Lower lobe of right lung (tissue), 2 donors: Measurements from ENCODE around the gene TGFBI. TPM values are rescaled to one million over a fixed set of nuclear protein-coding genes. Genes with fewer than 3 reads are reported as not detected.

Experiments used
- ATAC-seq, 2 donors: fragments of 200-7000 bp; cut with Tn5 transposase; one replicate each; pipeline ENCODE4 v1.9.1; 2020 to 2022; ENCODE audit warnings: mild to moderate bottlenecking in 2 of 2, moderate library complexity in 2 of 2
- DNase-seq: peaks from one replicate; pipeline ENCODE4 v3.0.0-alpha.2; 2020
- H3K27ac ChIP-seq: fragments of 200-600 bp; one replicate; pipeline ENCODE4 v1.8.0; 2022
- H3K27me3 ChIP-seq: fragments of 200-600 bp; one replicate; pipeline ENCODE4 v1.8.0; 2022; ENCODE audit warnings: low read depth
- H3K36me3 ChIP-seq: fragments of 200-600 bp; one replicate; pipeline ENCODE4 v1.8.0; 2022; ENCODE audit warnings: mild to moderate bottlenecking
- H3K4me1 ChIP-seq: fragments of 200-600 bp; one replicate; pipeline ENCODE4 v1.8.0; 2022
- H3K4me3 ChIP-seq: fragments of 200-600 bp; one replicate; pipeline ENCODE4 v1.8.0; 2022; ENCODE audit warnings: mild to moderate bottlenecking
- H3K9me3 ChIP-seq: fragments of 200-600 bp; one replicate; pipeline ENCODE4 v1.8.0; 2022
- intact Hi-C: fragments of 100-400 bp; cut with DNase I; formaldehyde crosslinking; loops from one replicate; pipeline ENCODE4 v1.11.0; 2022
- total RNA-seq: library from RNA; stranded (reverse); fragmentation: NEBNext Ultra II Directional; extraction: Animal tissue kit (Norgen Biotek cat#: 25700); gene quantifications from one replicate; pipeline ENCODE4 v1.2.1, GENCODE V29; 2021
- TF ChIP-seq, protein P1 (sequence below): fragments of 200-600 bp; IDR thresholded peaks from one replicate; pipeline ENCODE4 v1.8.0; 2022; ENCODE audit warnings: antibody characterized with exemption, mild to moderate bottlenecking
- donor health status: DM: no; HTN: yes; CAD: no; lungs with severe emphysema.

The TGFBI gene
- total RNA-seq, 1 donor from 2014 or later = 140 TPM

DNA sequence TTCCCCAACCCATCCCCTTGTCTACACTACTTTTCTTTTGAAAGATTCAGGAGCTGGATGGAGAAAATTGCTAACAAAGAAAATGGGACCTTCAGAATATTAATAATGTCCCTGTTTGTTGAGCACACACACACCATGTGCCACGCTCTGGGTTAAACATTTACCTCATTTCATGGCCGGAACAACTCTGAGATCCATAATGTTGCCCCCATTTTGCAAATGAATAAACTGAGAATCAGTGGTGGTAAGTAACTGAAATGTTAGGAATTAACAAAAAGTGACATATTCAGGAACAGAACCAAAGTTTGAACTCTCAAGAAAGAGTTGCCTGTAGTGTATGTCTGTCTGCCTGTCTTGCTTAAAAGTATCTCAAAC is 52.4 kb downstream of the TGFBI start:
- H3K4me3 ChIP-seq = no peak overlapping the region
- TF ChIP-seq, protein P1, sequence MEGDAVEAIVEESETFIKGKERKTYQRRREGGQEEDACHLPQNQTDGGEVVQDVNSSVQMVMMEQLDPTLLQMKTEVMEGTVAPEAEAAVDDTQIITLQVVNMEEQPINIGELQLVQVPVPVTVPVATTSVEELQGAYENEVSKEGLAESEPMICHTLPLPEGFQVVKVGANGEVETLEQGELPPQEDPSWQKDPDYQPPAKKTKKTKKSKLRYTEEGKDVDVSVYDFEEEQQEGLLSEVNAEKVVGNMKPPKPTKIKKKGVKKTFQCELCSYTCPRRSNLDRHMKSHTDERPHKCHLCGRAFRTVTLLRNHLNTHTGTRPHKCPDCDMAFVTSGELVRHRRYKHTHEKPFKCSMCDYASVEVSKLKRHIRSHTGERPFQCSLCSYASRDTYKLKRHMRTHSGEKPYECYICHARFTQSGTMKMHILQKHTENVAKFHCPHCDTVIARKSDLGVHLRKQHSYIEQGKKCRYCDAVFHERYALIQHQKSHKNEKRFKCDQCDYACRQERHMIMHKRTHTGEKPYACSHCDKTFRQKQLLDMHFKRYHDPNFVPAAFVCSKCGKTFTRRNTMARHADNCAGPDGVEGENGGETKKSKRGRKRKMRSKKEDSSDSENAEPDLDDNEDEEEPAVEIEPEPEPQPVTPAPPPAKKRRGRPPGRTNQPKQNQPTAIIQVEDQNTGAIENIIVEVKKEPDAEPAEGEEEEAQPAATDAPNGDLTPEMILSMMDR = no peak
- no peaks in the 10 kb centered on the region for H3K9me3 ChIP-seq
- no peaks in the 10 kb centered on the region for H3K27me3 ChIP-seq
- H3K4me1 ChIP-seq = peaks cover 20% of the 10 kb centered on the region
- intact Hi-C loops = loop anchor here (5.0 kb wide), 1 partner anchor 134 kb away; no protein-coding TSS in a partner anchor
- ATAC-seq (no peak), DNase-seq (no peak)
- H3K27ac ChIP-seq = peak overlapping the region; percentile 75
- H3K36me3 ChIP-seq = no peaks in the 10 kb centered on the region

DNA sequence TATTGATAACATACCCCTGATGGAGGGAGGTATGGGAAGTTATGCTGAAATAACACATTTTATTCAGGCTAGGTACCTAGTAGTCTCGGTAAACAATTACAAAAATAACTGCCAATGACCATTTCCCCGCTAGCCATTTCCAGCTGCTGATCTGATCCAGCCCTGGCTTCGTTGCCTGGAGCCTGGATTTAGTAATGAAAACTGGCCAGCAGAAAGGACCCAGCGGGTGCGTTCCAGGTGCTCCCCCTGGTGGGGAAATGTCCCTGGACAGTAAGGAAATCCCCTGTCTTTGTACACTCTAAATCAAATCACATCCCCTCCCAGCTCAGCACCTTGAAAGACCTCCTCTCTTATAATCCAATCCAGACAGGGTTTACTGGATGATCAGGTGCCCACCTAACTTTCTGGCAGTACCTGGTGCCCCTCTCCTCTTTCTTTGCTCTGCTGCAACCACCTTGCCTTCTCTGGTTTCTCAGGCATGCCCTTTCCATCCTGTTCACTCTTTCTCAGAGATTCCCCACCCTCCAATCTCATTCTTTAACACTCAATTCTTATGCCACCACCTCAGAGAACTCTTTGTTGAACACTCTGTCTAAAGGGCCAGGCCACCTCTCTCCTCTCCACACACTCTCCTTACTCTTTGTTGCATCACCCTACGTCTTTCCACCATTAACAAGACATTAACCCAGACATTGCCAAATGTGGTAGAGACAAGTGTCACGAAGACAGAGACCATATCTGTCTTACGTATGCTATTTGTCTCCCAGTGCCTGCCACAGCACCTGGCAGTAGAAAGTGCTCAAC is 53.8 kb downstream of the TGFBI start:
- Histone ChIP-seq H3K9me3 (no peaks in the 10 kb centered on the region), H3K27ac (no peak overlapping the region), H3K4me3 (no peak overlapping the region), H3K27me3 (no peaks in the 10 kb centered on the region), H3K36me3 (no peaks in the 10 kb centered on the region), H3K4me1 (peaks cover 24% of the 10 kb centered on the region)
- TF ChIP-seq, protein P1 = peak; percentile 84
- intact Hi-C loops = loop anchor here (5.0 kb wide), 1 partner anchor 135 kb away; no protein-coding TSS in a partner anchor
- peak; percentile 84 for DNase-seq
- peak; percentile 63 to 84 for ATAC-seq

DNA sequence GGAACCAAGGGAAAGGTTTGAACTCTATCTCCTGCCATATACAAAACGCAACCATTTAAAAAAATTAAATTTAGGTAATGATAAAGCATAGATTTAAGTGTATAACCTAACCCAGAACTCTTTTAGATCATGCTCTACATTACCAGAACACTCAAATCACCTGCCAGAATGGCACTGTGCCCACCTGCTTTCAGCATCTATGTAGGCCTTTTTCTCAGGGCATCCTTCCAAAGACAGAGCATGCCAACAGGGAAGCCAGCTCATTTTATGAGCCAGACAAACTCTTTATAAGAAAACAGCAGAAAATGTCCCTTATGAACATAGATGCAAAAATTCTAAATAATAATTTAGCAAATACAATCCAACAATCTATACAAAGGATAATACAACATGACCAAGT is 55.9 kb downstream of the TGFBI start:
- DNase-seq (no peak), ATAC-seq (no peak)
- no peak overlapping the region for H3K4me3 ChIP-seq

DNA sequence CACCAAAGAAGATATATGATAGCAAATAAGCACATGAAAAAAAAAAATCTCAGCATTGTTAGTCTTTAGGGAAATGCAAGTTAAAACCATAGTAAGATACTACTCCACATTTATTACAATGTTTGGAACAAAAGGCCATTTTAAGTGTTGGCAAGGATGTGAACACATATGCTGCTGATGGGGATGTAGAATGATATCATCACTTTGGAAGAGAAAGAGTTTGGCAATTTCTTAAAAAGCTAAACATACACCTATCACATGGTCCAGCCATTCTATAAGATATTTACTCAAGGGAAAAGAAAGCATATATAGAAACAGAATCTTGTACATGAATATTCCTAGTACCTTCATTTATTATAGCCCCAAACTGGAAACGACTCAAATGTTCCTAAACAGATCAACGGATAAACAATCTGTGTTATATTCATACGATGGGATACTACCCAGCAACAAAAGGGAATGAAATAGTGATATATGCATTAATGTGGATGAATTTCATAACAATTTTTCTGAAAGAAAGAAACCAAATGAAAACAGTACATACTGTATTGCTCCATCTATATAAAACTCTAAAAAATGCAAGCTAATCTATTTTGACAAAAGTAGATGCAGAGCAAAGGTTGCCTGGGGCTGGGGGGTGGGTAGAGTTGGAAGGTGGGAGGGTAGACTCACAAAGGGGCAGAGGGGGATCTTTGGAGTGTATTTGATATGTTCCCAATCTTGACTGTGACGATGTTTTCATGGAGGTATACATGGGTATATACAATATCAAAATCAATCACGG is 58.2 kb downstream of the TGFBI start:
- Histone ChIP-seq H3K27ac (no peak overlapping the region), H3K4me3 (no peak overlapping the region), H3K9me3 (no peaks in the 10 kb centered on the region), H3K27me3 (no peaks in the 10 kb centered on the region), H3K4me1 (peaks cover 18% of the 10 kb centered on the region), H3K36me3 (no peaks in the 10 kb centered on the region)
- intact Hi-C loops = no loop called here
- no peak for DNase-seq
- TF ChIP-seq, protein P1 = no peak
- no peak for ATAC-seq

More for the DNA sequence above, 55.9 kb downstream of the TGFBI start:
- TF ChIP-seq, protein P1 = no peak
- peaks cover 33% of the 10 kb centered on the region for H3K4me1 ChIP-seq
- intact Hi-C loops = loop anchor here (5.0 kb wide), 1 partner anchor 137 kb away; no protein-coding TSS in a partner anchor
- H3K27ac ChIP-seq = no peak overlapping the region
- no peaks in the 10 kb centered on the region for H3K36me3 ChIP-seq
- no peaks in the 10 kb centered on the region for H3K9me3 ChIP-seq
- H3K27me3 ChIP-seq = no peaks in the 10 kb centered on the region

DNA sequence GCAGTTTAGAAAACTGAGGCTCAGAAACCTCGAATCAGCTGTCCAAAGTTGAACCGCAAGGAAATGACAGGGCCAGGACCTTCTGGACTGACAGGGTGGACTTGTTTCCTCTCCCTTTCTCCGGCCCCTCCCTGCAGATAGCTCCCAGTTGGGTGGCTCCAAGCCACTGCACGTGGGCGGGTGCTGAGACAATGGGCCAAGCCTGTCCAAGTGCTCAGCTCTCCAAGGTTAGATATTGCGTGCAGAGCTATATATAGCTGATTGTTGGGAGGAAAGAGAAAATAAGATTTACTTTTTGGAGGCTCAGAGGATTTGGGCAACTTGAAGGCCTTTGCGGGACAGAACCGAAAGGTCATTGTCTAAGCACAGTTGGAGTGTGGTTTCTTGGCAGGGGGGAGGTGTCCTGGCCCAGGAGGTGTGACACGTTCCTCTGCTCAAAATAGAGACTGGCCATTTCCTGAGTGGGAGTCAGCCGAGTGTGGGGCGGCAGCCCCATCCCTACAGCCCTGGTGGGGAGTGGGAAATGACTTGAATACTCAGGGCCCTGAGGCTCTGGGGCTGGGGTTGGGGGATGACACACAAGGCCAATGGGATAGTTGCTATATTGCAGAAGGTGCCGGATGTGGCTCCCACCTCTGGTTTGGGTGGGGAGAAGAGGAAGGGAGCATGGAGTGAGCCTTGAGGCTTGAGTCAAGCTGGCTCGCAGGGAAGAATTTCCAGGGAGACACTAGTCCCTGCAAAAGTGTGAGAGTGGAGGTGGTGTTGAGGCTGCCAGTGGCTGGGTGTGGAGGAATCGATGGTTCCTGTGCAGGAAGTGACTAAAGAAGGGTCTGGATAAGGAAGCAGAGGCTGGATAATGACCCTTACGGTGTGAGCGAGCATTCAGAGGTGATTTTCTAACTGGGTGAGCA is 59.4 kb downstream of the TGFBI start:
- H3K27me3 ChIP-seq = no peaks in the 10 kb centered on the region
- H3K27ac ChIP-seq = peak overlapping the region; percentile 72
- H3K36me3 ChIP-seq = no peaks in the 10 kb centered on the region
- intact Hi-C loops = no loop called here
- peak; percentile 80 to 89 for ATAC-seq
- H3K4me1 ChIP-seq = peaks cover 15% of the 10 kb centered on the region
- no peak overlapping the region for H3K4me3 ChIP-seq
- H3K9me3 ChIP-seq = no peaks in the 10 kb centered on the region
- DNase-seq = peak; percentile 65
- TF ChIP-seq, protein P1 = no peak
